Measurements from ENCODE around the gene FUT6.

FUT6 gene

DNA sequence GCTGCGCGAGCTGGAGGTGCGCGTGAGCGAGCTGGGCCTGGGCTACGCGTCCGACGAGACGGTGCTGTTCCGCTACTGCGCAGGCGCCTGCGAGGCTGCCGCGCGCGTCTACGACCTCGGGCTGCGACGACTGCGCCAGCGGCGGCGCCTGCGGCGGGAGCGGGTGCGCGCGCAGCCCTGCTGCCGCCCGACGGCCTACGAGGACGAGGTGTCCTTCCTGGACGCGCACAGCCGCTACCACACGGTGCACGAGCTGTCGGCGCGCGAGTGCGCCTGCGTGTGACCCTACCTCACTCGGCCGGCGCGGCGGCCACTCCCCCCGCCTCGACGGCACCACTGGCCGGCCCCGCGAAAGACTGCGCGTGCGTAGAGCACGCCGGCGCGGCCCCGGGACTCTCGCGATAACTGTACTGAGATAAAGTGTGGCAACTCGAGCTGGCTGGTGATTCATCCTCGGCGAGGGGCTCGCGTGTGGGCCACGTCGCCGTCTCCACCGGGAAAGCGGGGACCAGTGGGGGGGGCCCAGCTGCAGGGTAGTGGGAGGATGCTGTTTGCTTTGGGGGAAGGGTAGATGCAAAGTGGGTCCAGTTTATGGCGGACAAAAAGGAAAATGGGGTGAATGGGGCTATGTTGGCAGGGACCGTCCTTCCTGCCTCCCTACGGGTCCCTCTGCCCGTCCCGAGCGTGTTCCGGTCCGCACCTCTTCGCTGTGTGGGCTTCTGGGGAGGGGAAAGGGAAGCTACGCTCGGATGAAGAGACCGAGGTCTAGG lies 11.4 kb downstream of the FUT6 start:
- DNase-seq (ENCODE audit: low spot score), result peak; percentile 99

DNA sequence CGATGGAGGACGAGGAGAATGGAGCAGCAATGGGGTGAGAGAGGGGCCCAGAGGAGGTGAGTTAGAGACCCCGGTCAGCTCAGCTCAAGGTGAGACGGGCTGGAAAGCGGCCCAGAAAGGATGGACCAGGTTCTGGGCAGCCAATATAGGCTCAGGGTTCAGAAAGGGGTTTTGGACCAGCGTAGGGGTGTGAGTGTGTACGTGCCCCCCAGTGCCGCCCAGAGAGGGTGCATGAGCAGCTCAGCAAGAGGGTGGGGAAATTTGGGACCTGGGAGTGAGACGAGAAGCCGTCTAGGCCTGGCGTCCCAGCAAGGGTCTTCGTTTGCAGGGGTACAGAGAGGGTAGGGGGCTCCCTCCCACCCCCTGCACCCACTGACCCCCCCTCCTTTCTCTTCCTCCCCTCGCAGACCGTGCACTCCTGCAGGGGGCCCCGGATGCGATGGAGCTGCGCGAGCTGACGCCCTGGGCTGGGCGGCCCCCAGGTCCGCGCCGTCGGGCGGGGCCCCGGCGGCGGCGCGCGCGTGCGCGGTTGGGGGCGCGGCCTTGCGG lies 12.1 kb downstream of the FUT6 start:
- DNase-seq (ENCODE audit: low spot score), result no peak

DNA sequence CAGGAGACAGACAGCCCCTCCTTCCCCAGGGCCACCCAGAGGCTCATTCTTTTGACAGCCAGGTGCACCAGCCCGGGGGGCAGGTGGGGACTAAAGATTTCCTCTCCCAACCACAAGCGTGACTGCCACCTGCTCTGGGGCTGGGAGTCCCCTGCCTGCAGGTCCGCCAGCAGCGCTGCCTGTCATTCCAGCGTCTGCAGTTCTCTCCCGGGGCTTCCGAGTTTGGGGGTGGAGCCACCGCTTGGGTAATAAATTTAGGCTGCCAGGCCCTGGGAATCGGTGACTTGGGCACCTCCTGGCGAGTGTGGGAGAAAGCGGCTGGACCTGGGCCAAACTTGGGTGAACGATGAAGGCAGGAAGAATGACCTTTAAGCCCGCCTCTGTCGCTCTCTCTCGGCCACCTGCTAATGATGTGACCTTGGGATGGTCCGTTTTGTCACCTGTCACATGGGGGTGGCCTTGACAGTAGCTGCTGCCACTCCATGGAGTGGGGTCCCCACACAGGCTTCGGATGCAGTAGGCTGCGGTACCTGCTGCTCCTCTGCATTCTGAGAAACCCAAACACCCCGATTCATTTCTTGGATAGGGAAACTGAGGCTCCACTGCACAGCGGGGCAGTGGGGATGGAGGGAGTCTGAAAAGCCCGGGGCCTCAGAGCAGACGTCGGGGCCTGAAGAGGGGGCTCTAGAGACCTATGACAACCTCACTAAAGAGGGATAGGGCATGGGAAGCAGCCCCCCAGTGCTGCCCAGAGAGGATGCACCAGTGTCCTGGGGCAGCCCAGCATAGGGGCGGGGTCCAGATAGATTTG lies 12.8 kb downstream of the FUT6 start:
- peak; percentile 80 for DNase-seq (ENCODE audit: low spot score)

DNA sequence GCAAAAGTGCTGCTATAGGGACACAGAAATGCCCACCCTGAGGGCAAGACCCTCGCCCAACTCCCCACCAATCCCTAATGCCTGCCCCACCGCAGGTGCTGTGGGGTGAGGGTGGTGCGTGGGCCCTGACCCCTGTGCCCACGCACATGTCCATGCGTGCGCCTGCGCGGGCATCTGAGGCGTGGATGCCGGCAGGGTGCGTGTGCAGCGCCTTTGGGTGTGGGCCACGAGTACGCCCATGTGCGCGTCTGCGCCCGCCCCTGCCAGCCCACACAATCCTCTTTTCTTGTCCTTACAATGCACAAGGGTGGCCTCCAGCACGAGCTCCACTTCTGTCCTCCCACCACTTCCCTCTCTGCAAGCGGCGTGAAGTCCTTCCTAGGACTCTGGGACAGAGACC lies 14.3 kb downstream of the FUT6 start:
- no peak for DNase-seq (ENCODE audit: low spot score)

DNA sequence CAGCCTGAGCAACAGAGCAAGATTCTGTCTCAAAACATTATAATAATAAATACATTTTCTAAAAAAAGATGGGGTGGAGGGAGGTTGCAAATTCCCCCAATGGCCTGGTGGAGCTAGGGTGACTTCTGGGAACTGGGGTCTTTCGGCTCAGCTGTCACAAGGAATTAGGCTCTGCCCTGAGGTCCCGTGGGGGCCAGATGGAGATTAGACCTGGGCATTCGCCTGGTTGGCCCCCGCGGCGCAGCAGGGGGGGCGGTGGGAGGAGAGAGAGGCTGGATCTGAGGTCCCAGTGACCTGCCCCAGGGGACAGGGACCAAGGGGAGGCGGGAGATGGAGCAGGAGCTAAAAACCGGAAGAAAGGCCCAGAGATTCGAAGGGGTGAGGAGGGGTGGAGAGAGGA lies 14.8 kb downstream of the FUT6 start:
- DNase-seq (ENCODE audit: low spot score), result peak; percentile 69

DNA sequence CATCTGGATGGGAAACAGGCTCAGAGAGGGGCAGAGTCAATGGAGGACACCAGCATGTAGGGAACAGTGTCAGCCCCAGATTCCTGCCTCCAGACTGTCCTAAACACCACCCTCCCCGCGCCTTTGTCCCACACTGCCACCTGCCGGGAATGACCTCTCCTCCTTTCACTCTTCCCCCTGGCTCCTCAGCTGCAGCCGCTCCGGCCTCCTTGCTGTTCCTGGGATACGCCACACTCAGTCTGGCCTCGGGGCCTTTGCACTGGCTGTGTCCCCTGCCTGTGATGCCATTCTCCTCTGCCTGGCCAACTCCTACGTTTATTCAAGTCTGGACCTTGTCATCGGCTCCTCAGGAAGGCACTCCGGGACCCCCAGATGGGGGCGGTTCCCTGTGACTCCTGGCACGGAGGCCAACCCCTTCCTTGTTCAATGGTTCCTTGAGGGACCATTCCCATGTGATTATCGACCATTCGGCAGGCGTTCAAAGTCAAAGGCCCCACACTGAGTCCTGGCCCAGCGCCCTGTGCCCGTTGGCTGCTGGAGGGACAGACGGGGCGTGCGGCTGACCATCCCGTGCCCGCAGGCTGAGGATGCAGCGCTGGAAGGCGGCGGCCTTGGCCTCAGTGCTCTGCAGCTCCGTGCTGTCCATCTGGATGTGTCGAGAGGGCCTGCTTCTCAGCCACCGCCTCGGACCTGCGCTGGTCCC lies 15.8 kb downstream of the FUT6 start:
- DNase-seq (ENCODE audit: low spot score), result peak; percentile 65

DNA sequence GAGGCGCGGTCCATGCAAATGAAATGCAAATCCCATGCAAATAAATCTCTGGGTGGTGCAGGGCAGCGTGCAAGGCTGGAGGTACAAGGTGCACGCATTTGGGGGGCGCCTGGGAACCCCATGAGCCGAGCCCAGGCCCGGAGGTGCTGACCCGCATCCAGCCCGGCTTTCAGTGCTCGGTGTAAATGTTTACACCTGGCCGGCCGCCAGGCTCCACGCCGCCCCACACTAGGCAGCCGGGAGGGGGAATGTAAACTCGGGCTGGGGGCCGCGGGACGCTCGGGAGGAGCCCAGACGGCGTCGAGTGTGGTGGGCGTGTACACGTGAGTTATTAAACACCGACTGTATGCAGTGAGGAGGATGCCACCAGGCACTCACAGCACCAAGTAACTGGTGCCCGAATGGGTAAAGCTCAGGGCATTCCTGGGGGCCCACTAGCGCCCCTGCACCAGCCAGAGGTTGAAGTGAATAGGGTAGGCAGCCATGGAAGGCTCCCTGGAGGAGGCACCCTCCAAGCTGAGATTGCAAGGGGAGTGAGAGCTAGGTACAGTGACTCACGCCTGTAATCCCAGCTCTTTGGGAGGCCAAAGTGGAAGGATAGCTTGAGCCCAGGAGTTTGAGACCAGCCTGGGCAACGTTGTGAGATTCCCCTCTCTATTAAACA lies 17.2 kb downstream of the FUT6 start:
- DNase-seq (ENCODE audit: low spot score), result no peak

DNA sequence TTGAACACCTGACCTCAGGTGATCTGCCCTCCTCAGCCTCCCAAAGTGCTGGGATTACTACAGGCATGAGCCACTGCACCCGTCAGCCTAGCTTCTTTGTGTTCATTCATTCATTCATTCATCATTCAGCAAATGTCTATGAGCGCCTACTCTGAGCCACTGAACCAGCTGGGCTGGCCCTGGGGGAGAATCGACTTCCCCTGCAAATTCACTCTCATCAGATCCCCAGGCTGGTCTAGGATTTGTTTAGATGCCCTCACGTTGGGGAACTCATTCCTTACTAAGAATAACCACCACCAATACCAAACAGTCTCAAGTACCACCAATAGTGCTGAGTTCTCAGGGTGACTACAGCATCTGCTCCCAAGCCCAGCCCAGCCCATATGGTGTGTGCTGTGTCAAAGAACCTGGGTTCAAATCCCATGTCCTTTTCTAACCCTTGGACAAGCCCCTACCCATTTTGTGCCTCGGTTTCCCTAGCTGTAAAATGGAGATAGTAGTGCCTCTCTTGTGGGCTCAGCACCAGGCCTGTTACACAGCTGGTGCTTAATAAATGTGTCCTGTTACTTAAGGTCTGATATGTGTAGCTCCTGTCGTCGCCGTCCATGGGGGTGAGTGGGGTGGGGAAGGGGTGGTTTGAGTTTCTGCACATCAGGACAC lies 17.9 kb downstream of the FUT6 start:
- no peak for DNase-seq (ENCODE audit: low spot score)

DNA sequence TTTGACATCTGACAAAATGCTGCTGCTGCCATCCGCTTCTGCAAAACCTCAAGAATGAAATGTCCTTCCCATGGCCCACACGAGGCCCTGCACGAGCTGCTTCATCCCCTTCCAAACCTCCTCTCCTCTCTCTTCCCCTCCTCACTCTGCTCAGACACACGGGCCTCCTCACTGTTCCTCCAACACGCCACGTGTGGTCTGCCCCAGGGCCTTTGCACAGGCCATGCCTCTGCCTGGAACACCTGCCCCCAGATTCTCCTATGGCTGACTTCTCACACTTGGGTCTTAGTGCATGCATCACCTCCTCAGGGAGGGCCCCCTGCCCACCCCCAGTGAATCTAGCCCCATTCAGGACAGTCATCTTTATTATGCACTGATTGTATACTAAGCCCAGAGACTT lies 18.7 kb downstream of the FUT6 start:
- DNase-seq (ENCODE audit: low spot score), result no peak

DNA sequence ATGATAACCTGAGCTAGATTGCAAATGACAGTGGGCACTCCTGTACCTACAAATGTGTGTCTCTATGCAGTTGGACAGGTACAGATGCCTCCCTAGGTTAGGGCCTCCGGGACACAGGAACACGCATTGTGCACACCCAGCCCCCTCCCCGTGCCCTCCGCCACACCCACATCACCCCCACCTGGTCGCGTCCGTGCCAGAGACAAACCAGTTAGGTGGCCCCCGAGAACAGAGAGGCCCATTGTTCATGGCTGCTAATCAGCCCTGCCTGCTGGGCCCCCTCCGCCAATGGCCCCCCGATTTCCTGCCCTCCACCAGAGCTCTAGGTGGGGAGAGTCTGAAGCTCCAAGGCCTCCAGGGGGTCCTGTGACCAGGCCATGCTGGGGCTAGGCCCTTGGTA lies 20.9 kb downstream of the FUT6 start:
- DNase-seq (ENCODE audit: low spot score), result no peak

DNA sequence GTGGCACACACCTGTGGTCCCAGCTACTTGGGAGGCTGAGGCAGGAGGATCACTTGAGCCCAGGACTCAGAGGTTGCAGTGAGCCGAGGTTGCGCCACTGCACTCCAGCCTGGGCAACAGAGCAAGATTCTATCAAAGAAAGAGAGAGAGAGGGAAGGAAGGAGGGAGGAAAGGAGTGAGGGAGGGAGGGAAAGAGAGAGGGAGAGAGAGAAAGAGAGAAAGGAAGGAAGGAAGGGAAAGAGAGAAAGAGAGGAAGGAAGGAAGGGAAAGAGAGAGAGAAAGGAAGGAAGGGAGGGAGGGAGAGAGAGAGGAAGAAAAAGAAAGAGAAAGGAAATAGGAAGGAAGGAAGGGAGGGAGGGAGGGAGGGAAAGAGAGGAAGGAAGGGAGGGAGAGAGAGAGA lies 22.3 kb downstream of the FUT6 start:
- no peak for DNase-seq (ENCODE audit: low spot score)

DNA sequence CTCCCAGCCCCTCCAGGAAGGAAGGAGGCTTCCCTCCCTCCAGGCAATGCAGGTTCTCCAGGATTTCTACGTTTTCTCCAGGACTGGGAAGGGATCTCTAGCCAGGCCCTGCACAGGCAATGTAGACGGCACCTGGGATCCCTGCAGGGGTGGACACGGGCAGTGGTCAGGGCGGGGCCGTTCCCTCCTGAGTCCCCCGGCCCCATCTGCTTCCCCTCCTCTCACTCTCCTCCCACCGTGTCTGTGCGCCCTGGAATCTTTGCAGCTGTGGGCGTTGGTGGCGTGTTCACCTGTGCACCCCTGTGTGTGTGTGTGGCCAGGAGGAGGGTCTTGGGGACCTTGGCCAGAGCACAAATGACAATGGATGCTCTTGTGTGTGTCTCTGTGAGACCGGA lies 24.7 kb downstream of the FUT6 start:
- no peak for DNase-seq (ENCODE audit: low spot score)

DNA sequence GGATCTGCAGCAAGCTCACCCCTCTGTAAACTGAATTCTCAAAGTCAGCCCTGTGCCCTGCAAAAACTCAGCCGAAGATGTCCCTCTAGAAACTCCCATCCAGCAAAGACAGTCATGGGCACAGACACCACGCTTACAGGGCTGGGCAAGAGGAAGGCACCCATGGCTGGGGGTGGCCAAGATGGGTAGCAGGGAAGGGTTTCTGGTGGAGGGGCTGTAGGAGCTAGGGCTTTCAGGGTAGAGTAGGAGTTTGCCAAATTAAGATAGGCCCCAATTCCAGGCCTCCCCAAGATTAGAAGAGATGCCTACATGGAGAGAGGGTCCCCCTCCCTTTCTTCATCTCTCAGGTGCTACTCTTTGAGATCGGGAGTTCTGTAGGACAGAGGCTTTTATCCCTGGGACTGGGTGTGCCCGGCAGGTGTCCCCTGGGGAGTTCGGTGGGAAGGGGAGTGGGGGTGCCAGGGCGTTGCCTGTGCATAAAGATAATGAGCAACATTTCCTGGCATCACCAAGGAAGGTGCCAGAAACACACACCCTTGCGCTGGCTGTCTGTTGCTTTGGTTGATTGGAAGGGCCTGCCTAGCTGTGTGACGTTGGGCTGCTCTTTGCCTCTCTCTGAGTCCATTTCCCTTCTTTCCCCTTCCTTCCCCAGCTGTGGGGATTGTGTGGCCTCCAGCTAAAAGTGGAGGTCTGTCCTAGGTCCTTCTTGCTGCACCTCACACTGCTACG lies 25.2 kb downstream of the FUT6 start:
- DNase-seq (ENCODE audit: low spot score), result no peak

DNA sequence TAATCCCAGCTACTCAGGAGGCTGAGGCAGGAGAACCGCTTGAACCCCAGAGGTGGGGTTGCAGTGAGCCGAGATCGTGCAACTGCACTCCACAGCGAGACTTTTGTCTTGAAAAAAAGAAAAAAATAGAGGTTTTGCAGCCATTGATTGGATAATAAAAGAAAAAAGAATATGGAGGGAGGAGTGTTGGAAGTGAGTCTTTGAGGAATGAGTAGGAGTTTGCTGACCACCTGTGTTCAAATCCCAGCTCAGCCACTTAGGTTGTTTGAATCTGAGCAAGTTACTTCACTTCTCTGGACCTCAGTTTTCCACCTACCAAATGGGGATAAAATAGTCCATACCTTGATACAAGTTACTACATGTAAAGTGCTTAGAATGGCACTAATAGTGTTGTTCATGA lies 28.4 kb downstream of the FUT6 start:
- DNase-seq (ENCODE audit: low spot score), result no peak

DNA sequence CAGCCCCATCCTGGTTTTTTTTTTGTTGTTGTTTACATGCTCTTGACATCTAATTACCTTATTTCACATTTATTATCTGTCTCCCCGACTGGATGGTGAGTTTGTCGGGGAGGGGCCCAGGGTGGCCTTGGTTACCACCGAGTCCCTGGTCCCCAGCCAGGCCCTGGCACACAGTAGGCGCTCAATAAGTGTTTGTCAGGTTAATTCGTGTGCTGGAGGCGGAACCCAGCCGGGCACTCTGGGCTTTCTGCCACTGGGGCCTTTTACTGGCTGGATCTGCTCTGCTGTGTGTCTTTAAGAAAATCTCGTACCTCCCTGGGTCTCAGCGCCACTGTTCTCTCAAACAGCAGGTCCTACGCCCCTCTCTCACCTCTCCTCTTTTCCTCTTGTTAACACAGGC lies 30.0 kb downstream of the FUT6 start:
- no peak for DNase-seq (ENCODE audit: low spot score)

DNA sequence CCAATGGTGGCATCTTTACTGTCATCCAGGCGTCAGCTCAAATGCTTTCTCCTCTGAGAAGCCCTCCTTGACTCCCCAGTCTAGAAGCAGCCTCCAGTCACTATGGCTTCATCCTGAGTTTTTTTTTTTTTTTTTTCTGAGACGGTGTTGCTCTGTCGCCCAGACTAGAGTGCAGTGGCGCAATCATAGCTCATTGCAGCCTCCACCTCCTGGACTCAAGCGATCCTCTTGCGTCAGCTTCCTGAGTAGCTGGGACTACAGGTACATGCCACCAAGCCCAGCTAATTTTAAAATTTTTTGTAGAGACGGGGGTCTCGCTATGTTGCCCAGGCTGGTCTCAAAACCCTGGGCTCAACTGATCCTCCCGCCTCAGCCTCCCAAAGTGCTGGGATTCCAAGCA lies 30.4 kb downstream of the FUT6 start:
- DNase-seq (ENCODE audit: low spot score), result no peak

DNA sequence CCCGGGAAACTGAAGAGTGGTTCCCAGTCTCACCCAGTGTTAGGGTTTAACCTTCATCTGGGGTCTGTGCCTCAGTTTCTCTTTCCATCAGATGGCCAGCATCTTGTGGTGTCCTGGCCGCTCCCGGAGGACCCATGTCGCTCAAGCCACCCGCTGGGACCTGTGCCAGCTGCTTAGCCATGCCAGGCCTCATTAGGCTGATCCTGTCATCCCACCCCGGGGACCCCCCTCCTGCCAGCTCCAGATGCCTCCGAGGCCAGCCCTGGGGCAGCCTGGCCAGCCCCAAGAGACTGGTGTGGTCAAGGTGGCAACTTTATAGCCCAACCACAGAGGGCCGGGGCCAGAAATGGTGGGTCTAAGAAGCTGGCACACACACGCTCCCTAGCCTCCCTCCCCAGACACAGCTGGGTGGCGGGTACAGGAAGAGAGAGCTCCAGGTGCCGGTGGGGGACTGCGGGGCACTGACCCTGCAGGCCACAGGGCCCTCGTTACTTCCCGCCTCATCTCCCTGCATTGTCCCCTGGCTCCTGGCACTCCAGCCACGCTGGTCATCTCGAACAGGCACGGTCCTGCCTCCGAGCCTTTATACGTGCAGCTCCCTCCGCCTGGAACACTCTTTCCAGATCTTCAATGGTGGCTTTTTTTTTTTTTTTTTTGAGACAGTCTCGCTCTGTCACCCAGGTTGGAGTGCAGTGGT lies 31.2 kb downstream of the FUT6 start:
- no peak for DNase-seq (ENCODE audit: low spot score)

DNA sequence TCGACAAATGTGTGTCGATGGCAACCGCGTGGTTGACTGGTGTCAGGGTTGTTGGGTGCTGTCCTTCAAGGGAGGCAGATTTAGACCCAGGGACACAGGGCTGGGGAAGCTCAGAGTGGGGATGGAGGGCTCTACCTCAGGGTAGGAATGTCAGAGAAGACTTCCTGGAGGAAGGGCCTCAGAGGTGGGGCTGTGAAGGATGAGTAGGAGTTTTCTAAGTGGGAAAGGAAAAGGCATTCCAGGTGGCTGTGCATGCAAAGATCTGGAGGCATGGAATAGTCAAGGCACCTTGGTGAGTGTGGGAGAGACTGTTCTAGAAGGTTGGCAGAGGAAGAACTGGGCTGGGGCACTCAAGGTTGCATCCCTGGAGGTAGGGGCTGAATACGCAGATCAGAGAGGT lies 32.6 kb downstream of the FUT6 start:
- no peak for DNase-seq (ENCODE audit: low spot score)

DNA sequence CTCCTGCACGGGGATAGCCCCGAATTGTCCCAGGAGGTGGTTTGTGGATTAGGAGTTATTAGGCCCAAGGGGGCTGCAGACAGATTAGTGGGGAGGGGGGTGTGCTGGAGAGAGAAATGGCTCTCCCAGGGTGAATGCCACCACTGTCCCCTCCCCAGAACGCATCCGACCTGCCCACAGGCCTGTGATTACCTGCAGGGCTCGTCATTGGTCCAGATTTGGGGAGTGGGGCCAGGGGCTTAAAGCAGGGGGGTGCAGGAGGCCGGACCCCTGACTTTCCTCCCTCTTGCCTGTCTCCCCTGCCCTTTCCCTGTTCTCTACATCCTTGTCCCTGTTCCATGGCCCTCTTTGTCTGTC lies 33.4 kb downstream of the FUT6 start:
- DNase-seq (ENCODE audit: low spot score), result no peak

DNA sequence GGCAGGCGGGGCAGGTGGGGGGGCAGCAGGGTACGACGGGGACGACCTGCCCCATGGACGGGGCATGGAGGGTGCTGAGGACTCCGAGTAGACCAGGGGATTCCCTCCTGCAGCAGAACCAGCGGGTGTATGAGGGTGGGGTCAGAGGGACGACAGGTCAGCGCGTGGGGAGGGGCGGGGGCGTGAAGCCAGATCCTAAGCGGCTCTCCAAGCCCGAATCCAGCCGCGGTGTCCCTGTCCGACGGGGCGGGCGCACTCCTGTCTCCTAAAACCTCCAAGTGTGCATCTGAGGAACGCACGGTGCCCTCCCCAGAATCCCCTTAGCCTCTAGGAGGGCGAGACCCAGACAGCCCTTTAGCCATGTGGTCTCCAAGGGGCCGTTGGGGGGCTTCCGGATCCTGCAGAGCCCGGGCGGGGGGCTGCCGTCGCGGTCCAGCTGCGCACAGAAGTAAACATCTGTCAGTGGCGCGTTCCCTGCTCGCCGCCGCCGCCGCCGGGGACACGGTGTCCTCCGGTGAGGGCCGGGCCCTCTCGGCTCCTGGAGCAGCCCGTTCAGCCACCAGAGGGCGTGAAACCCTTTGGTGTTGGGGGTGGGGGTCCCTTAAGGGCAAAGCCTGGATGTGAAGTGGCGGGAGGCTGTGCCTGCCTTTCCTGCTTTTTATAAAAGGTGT lies 33.9 kb downstream of the FUT6 start:
- DNase-seq (ENCODE audit: low spot score), result peak; percentile 90
